Naive thymus-derived CD4-positive, alpha-beta T cell (primary cell): ENCODE measurements around the gene PRR35. TPM values are rescaled to one million over a fixed set of nuclear protein-coding genes. Genes with fewer than 3 reads are reported as not detected.

Experiments
- ATAC-seq: fragments of 150-1000 bp; cut with Tn5 transposase; 2 replicates; pipeline ENCODE4 v1.10.0; 2021; ENCODE audit warnings: mild to moderate bottlenecking, moderate library complexity
- CTCF ChIA-PET: fragments of 350-600 bp; sonication (Branson Sonifier 250); formaldehyde crosslinking; loops from one replicate; lab custom pipeline; 2021; ENCODE audit warnings: antibody characterized with exemption; lab: Charles Lee
- POLR2A ChIA-PET: fragments of 350-600 bp; sonication (Branson Sonifier 250); formaldehyde crosslinking; loops from one replicate; lab custom pipeline; 2021; ENCODE audit warnings: antibody characterized with exemption, inconsistent platforms; lab: Charles Lee
- DNase-seq, 9 donors: peaks; one replicate each; pipeline versions ENCODE4 v3.0.0 to v3.0.0-alpha.2; 2020 to 2022; ENCODE audit warnings: mixed read lengths in 1 of 9
- H3K27ac ChIP-seq: one replicate; pipeline ENCODE4 v1.7.0; 2013; ENCODE audit warnings: mild to moderate bottlenecking, low read depth, low read length, moderate library complexity
- H3K27me3 ChIP-seq, 2 donors: one replicate each; pipeline ENCODE4 v1.7.0; 2013; ENCODE audit warnings: low read length in 2 of 2, mild to moderate bottlenecking in 2 of 2, moderate library complexity in 2 of 2; ENCODE audit not compliant: control insufficient read depth in 2 of 2, insufficient read depth in 2 of 2
- H3K36me3 ChIP-seq, 3 experiments: 1 replicate in 2 of 3; 2 replicates in 1 of 3; pipeline ENCODE4 v1.7.0; 2013; ENCODE audit warnings: low read length in 3 of 3, mild to moderate bottlenecking in 3 of 3, moderate library complexity in 1 of 3; ENCODE audit not compliant: insufficient read depth in 3 of 3, control insufficient read depth in 2 of 3
- H3K4me1 ChIP-seq, 2 donors: one replicate each; pipeline ENCODE4 v1.7.0; 2013; ENCODE audit warnings: low read length in 2 of 2, mild to moderate bottlenecking in 2 of 2, moderate library complexity in 1 of 2; ENCODE audit not compliant: control insufficient read depth in 2 of 2, insufficient read depth in 2 of 2
- H3K4me3 ChIP-seq: 2 replicates; pipeline ENCODE4 v1.7.0; 2013; ENCODE audit warnings: mild to moderate bottlenecking, low read length
- H3K9me3 ChIP-seq, 3 experiments: 1 replicate in 2 of 3; 2 replicates in 1 of 3; pipeline ENCODE4 v1.7.0; 2013; ENCODE audit warnings: low read length in 3 of 3; ENCODE audit not compliant: control insufficient read depth in 2 of 3
- H3K27ac Mint-ChIP-seq, 9 donors: one replicate each; pipeline ENCODE4 v1.8.0; 2020 to 2022; ENCODE audit warnings: mixed read lengths in 9 of 9, mild to moderate bottlenecking in 8 of 9, moderate library complexity in 5 of 9, inconsistent platforms in 2 of 9
- H3K27me3 Mint-ChIP-seq, 5 donors: one replicate each; pipeline ENCODE4 v1.8.0; 2021 to 2022; ENCODE audit warnings: mixed read lengths in 5 of 5, mild to moderate bottlenecking in 1 of 5
- H3K36me3 Mint-ChIP-seq, 5 donors: one replicate each; pipeline ENCODE4 v1.8.0; 2020 to 2022; ENCODE audit warnings: mixed read lengths in 5 of 5, mild to moderate bottlenecking in 3 of 5, inconsistent platforms in 1 of 5
- H3K4me1 Mint-ChIP-seq, 7 donors: one replicate each; pipeline ENCODE4 v1.8.0; 2020 to 2022; ENCODE audit warnings: mixed read lengths in 7 of 7, mild to moderate bottlenecking in 3 of 7, inconsistent platforms in 1 of 7
- H3K4me3 Mint-ChIP-seq, 10 donors: one replicate each; pipeline ENCODE4 v1.8.0; 2020 to 2022; ENCODE audit warnings: mild to moderate bottlenecking in 10 of 10, mixed read lengths in 10 of 10, moderate library complexity in 6 of 10, inconsistent platforms in 2 of 10
- H3K9me3 Mint-ChIP-seq, 11 donors: one replicate each; pipeline ENCODE4 v1.8.0; 2020 to 2022; ENCODE audit warnings: mixed read lengths in 11 of 11, mild to moderate bottlenecking in 4 of 11, inconsistent platforms in 1 of 11, moderate library complexity in 1 of 11
- intact Hi-C, 2 donors: fragments of 100-400 bp; cut with micrococcal nuclease; formaldehyde crosslinking; loops; one replicate each; pipeline ENCODE4 v1.15.1; 2023
- polyA plus RNA-seq, 2 donors: library from polyadenylated mRNA; unstranded; fragments of 300-500 nt; fragmentation: Illumina TruSeq; gene quantifications; one replicate each; pipeline ENCODE4 v1.2.3, GENCODE V29; 2021
- total RNA-seq, 6 experiments: library from RNA in 5 of 6; stranded (reverse) in 5 of 6; gene quantifications; 1 replicate in 5 of 6; 2 replicates in 1 of 6; pipeline ENCODE4 v1.2.3 and lab custom pipeline; 2021 to 2026

Gene PRR35
- total and polyA plus RNA-seq, 7 experiments from 2014 or later: not detected

- H3K27me3 Mint-ChIP-seq: no peaks in the 10 kb centered on the region
- H3K4me3 ChIP-seq: no peak overlapping the region
- no peaks in the 10 kb centered on the region for H3K27me3 ChIP-seq
- POLR2A ChIA-PET: no interaction called here
- intact Hi-C loops: no loop called here
- peaks cover 0 to 33% (median 0%) of the 10 kb centered on the region in 3 experiments for H3K36me3 ChIP-seq
- no peak for ATAC-seq
- H3K9me3 ChIP-seq: no peaks in the 10 kb centered on the region
- no peak overlapping the region for H3K27ac ChIP-seq
- peaks cover 0 to 3% (median 0%) of the 10 kb centered on the region in 5 donors for H3K36me3 Mint-ChIP-seq
- peaks cover 0 to 5% (median 0%) of the 10 kb centered on the region in 7 donors for H3K4me1 Mint-ChIP-seq
- CTCF ChIA-PET: no interaction called here
- H3K9me3 Mint-ChIP-seq: no peaks in the 10 kb centered on the region
- no peak for DNase-seq
- no peak overlapping the region for H3K4me3 Mint-ChIP-seq
- H3K4me1 ChIP-seq: no peaks in the 10 kb centered on the region
- H3K27ac Mint-ChIP-seq: no peak overlapping the region
These were observed 10.5 kb upstream of the PRR35 start for GRCh38 chr16:549544-550263.

- Mint-ChIP-seq H3K27ac (no peak overlapping the region), H3K4me3 (no peak overlapping the region), H3K4me1 (no peaks in the 10 kb centered on the region), H3K27me3 (no peaks in the 10 kb centered on the region), H3K36me3 (no peaks in the 10 kb centered on the region), H3K9me3 (no peaks in the 10 kb centered on the region)
- Histone ChIP-seq H3K9me3 (no peaks in the 10 kb centered on the region), H3K4me3 (no peak overlapping the region), H3K36me3 (peaks cover 0 to 33% (median 0%) of the 10 kb centered on the region in 3 experiments), H3K27me3 (no peaks in the 10 kb centered on the region), H3K27ac (no peak overlapping the region), H3K4me1 (no peaks in the 10 kb centered on the region)
- ATAC-seq: no peak
- intact Hi-C loops: no loop called here
- POLR2A ChIA-PET: no interaction called here
- DNase-seq: no peak
- CTCF ChIA-PET: no interaction called here
These were observed 9.0 kb upstream of the PRR35 start for GRCh38 chr16:551210-551609.

- intact Hi-C loops: no loop called here
- ATAC-seq (no peak), DNase-seq (no peak)
- Mint-ChIP-seq H3K27me3 (no peaks in the 10 kb centered on the region), H3K9me3 (no peaks in the 10 kb centered on the region), H3K4me3 (no peak overlapping the region), H3K4me1 (no peaks in the 10 kb centered on the region), H3K36me3 (no peaks in the 10 kb centered on the region), H3K27ac (no peak overlapping the region)
- Histone ChIP-seq H3K4me1 (no peaks in the 10 kb centered on the region), H3K27ac (no peak overlapping the region), H3K9me3 (no peaks in the 10 kb centered on the region), H3K4me3 (no peak overlapping the region), H3K36me3 (peaks cover 0 to 30% (median 0%) of the 10 kb centered on the region in 3 experiments), H3K27me3 (no peaks in the 10 kb centered on the region)
- ChIA-PET POLR2A (no interaction called here), CTCF (no interaction called here)
These were observed 8.0 kb upstream of the PRR35 start for GRCh38 chr16:552171-552570.

- intact Hi-C loops: no loop called here
These were observed 6.4 kb upstream of the PRR35 start for GRCh38 chr16:553601-554296.

GRCh38 chr16:554297-554621, 5.9 kb upstream of the PRR35 start:
- POLR2A ChIA-PET: interaction anchor here (1.5 kb wide), 1 partner anchor 34 kb away, joined by 3 read pairs; no protein-coding TSS in a partner anchor

More at GRCh38 chr16:553601-554296, 6.4 kb upstream of the PRR35 start:
- peaks cover 0 to 7% (median 6%) of the 10 kb centered on the region in 5 donors for H3K27me3 Mint-ChIP-seq
- no peak overlapping the region for H3K4me3 ChIP-seq
- H3K27ac ChIP-seq: no peak overlapping the region
- H3K36me3 ChIP-seq: peaks cover 0 to 22% (median 0%) of the 10 kb centered on the region in 3 experiments
- H3K36me3 Mint-ChIP-seq: no peaks in the 10 kb centered on the region
- H3K9me3 ChIP-seq: no peaks in the 10 kb centered on the region
- H3K4me1 ChIP-seq: no peaks in the 10 kb centered on the region
- H3K4me3 Mint-ChIP-seq: no peak overlapping the region
- CTCF ChIA-PET: no interaction called here
- DNase-seq (no peak), ATAC-seq (no peak)
- H3K27me3 ChIP-seq: no peaks in the 10 kb centered on the region
- no peak overlapping the region for H3K27ac Mint-ChIP-seq
- no peaks in the 10 kb centered on the region for H3K4me1 Mint-ChIP-seq
- POLR2A ChIA-PET: no interaction called here
- no peaks in the 10 kb centered on the region for H3K9me3 Mint-ChIP-seq

GRCh38 chr16:554640-555365, 5.4 kb upstream of the PRR35 start:
- H3K27ac Mint-ChIP-seq: no peak overlapping the region
- ATAC-seq: no peak
- no peaks in the 10 kb centered on the region for H3K9me3 Mint-ChIP-seq
- H3K27ac ChIP-seq: no peak overlapping the region
- ChIA-PET POLR2A (interaction anchor here (1.5 kb wide), 1 partner anchor 33 kb away, joined by 3 read pairs; no protein-coding TSS in a partner anchor), CTCF (no interaction called here)
- peaks cover 0 to 2% (median 0%) of the 10 kb centered on the region in 7 donors for H3K4me1 Mint-ChIP-seq
- H3K4me3 ChIP-seq: no peak overlapping the region
- no peaks in the 10 kb centered on the region for H3K4me1 ChIP-seq
- DNase-seq: no peak
- peaks cover 0 to 11% (median 6%) of the 10 kb centered on the region in 5 donors for H3K27me3 Mint-ChIP-seq
- H3K27me3 ChIP-seq: no peaks in the 10 kb centered on the region
- intact Hi-C loops: no loop called here
- H3K4me3 Mint-ChIP-seq: no peak overlapping the region
- H3K9me3 ChIP-seq: no peaks in the 10 kb centered on the region
- H3K36me3 Mint-ChIP-seq: no peaks in the 10 kb centered on the region
- peaks cover 0 to 21% (median 0%) of the 10 kb centered on the region in 3 experiments for H3K36me3 ChIP-seq

More at GRCh38 chr16:554297-554621, 5.9 kb upstream of the PRR35 start:
- H3K9me3 Mint-ChIP-seq: no peaks in the 10 kb centered on the region
- peaks cover 0 to 8% (median 6%) of the 10 kb centered on the region in 5 donors for H3K27me3 Mint-ChIP-seq
- Histone ChIP-seq H3K9me3 (no peaks in the 10 kb centered on the region), H3K27me3 (no peaks in the 10 kb centered on the region), H3K27ac (no peak overlapping the region), H3K4me3 (no peak overlapping the region), H3K4me1 (no peaks in the 10 kb centered on the region), H3K36me3 (peaks cover 0 to 21% (median 0%) of the 10 kb centered on the region in 3 experiments)
- intact Hi-C loops: no loop called here
- no peaks in the 10 kb centered on the region for H3K4me1 Mint-ChIP-seq
- CTCF ChIA-PET: no interaction called here
- DNase-seq: no peak
- H3K36me3 Mint-ChIP-seq: no peaks in the 10 kb centered on the region
- ATAC-seq: no peak
- H3K4me3 Mint-ChIP-seq: no peak overlapping the region
- H3K27ac Mint-ChIP-seq: no peak overlapping the region
